Hepatocyte (in vitro differentiated cells): ENCODE data around the gene B3GAT1.

Source experiments
- CTCF ChIP-seq: fragments of 200-600 bp; sonication (generic); IDR thresholded peaks from 2 replicates; pipeline ENCODE4 v1.5.1; 2016; ENCODE audit warnings: antibody characterized with exemption, mild to moderate bottlenecking; ENCODE audit not compliant: poor library complexity
- EZH2phosphoT487 ChIP-seq: fragments of 200-600 bp; sonication (generic); IDR thresholded peaks from one replicate; pipeline ENCODE4 v1.6.1; 2018; ENCODE audit warnings: antibody characterized with exemption, mild to moderate bottlenecking, low read depth, moderate library complexity; ENCODE audit not compliant: unreplicated experiment, severe bottlenecking

GRCh38 chr11:134460062-134460561 lies 48.1 kb upstream of the B3GAT1 start:
- TF ChIP-seq CTCF (no peak), EZH2phosphoT487 (no peak)
